Pulmonary artery endothelial cell (primary cell): ENCODE results near the gene PARD3. TPM values are rescaled to one million over a fixed set of nuclear protein-coding genes. Genes with fewer than 3 reads are reported as not detected.

Experiments
- DNase-seq: peaks from one replicate; pipeline ENCODE4 v3.0.0-alpha.2; 2011; ENCODE audit warnings: low read depth, low spot score
- total RNA-seq: library from RNA; depleted of rRNA; stranded (reverse); fragments of >200 nt; gene quantifications from 2 replicates; pipeline ENCODE4 v1.2.3, GENCODE V29; 2014

PARD3 gene
- total RNA-seq, 1 donor from 2014 or later, result 34.8 TPM

DNA sequence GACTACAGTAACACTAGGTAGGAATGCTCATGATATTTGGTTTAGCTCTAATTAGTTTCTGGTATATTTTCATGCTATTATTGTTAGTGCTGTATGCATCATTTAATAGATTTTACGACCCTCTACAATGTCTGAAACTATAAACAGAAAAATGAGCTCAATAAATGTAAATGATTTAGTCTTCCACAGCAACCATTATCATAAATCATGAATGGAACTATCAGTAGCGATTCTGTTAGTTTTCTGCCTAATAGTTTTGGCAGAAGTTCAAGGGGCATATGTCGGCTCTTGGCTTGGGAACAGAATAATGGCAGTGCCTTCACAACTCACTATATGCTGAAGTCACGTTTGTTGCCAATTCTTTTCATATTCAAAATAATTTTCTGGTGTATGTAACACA lies 494.8 kb downstream of the PARD3 start:
- no peak for DNase-seq

DNA sequence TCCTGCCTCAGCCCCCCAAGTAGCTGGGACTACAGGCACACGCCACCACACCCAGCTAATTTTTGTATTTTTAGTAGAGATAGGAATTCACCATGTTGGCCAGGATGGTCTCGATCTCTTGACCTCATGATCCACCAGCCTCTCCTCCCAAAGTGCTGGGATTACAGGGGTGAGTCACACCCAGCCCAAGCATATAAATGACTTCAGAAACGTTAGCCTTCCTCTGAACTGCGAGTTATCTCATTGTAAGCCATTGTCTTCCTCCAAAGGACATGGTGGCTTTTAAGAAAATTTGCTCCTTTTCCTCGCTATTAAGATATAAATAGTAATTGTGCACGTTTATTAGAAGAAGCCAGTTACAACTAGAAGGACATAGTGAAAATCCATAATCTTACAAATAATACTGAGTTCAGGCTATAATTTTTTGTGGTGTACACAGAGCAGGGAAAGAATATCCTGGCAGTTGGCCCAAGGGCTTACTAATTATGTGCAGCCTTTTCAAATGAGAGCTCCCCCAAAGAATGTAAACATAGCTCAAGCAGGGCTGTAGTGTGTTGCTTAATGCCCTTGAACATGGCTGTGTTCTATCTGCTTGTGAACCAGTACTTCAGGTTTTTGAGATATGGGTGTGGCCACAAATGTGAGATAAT lies 495.8 kb downstream of the PARD3 start:
- DNase-seq, result no peak

- DNase-seq, result no peak
These were observed 498.9 kb downstream of the PARD3 start for GRCh38 chr10:34316154-34316553.

DNA sequence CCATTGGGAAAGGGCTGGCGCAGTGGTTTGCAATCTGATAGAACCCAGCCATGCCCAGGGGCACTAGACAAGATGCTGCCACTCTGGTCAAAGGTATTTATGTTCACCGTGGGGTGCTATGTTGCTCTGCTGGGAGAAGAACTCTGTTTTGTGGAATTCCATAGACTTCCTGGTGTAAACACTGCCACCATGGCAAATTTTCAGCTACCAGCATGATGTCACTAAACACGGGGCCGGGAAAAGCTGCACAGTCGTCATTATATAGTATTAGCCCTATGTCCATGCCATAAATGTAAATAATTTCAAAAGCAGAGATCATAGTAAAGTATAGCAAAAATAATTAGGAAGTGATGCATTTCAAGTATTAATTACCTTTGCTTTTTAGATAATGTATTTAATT lies 500.6 kb downstream of the PARD3 start:
- no peak for DNase-seq

DNA sequence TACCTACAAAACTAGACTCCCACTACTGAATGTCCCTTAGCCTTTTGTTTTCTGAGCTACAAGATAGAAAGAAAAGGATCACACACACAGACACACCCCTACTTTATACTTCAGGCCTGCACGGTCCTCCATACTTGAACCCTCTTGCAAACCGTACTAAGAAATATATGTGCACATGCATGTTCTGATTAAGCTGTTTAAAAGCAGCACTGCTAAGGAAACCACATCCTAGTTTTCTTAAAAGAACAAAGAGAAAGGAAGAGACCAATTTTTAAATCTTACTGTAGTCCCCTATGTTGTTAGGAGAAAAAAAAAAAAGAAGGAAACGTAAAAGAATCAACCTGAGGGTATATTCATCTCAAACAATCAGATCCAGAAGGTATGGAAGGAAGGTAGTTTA lies 501.2 kb downstream of the PARD3 start:
- DNase-seq, result no peak

DNA sequence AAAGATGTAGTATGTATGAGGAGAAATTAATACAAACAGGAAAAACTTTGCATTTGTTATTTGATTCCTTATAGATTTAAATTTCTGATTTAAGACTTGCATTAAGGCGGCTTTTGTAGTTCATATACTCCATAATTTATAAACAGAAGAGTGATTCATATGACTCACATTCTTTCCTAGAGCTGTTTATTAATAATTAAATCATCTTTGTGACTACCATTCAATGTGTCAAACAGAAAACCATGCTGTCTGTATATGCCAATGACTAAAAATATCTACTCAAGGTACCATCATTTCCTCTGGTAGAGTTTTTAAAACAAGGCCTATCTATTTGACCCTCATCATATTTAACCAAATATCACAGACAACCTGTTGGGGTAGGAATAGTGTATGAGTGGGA lies 501.7 kb downstream of the PARD3 start:
- DNase-seq, result no peak

DNA sequence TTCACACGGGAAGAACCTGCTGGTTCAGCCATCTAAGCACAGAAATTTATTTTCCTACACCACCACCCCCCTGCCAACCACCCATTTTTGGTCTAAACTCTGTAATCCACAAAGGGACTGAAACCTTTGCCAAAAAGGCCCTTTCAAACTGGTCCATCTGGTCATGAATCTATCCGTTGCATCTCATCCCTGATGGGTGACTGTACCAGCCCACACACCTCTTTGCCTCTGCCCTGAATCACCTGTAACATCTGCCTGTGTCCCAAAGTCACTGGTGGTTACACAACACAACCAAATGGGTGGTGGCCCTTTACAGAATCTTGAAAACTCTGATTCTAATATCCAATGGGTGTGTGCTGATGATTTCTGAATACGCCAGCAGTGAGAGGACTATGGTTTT lies 503.4 kb downstream of the PARD3 start:
- no peak for DNase-seq

DNA sequence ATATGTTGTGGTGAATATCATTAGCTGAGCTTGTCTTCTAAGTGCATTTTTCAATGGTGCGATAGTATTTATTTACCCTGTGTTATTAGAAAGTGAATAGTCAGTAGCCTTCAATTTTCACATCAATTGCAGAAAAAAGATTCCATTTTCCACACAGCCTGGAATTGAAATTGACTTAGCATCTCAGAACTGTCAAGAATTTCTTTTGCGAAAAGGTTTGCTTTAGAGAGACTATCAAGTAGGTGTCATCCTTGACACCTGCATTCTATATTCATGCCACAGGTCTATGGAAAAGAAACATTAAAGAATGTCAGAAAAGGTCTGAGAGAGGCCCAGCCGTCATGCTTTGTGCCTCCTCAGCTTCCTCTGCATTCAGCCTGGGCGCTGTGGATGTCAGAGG lies 504.9 kb downstream of the PARD3 start:
- no peak for DNase-seq

DNA sequence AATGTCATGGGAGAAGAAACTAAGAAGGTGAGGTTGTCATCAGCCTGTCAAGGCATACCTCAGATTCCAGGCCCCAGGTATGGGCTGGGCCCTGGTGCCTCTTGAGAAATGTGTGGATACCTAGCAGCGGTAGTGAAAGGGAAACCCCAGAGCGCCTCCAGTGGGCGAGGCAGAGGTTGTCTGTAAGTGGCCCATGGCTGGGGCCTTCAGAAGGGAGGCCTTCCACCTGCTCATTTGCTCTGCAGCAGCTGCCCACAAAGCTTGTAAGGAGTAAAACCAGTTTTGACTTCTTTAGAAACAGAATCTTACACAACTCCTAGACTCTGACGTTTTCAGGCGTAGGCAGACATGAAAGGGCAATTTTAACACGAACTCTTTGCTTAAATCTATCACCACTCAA lies 509.9 kb downstream of the PARD3 start:
- DNase-seq, result no peak

DNA sequence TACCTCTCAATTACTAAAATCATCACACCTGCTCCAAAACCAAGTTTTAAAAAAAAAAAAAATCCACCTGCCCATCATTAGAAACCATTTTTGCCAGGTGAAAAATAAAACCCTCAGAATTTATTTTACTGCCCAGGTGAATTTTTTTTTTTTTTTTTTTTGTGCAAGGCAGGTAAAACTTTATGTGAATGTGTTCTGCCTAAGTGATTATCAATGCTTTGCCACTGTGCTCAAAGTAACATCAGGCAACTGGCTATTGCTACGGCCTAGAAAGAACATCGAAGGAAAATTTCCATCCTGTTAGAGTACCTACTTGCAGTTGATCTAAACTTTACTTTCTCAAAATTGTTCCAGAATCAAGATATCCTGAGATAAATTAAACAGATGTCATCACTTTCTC lies 512.1 kb downstream of the PARD3 start:
- no peak for DNase-seq

- peak; percentile 43 for DNase-seq
These were observed 515.9 kb downstream of the PARD3 start for GRCh38 chr10:34299105-34299611.

- no peak for DNase-seq
These were observed 516.7 kb downstream of the PARD3 start for GRCh38 chr10:34298346-34298818.

DNA sequence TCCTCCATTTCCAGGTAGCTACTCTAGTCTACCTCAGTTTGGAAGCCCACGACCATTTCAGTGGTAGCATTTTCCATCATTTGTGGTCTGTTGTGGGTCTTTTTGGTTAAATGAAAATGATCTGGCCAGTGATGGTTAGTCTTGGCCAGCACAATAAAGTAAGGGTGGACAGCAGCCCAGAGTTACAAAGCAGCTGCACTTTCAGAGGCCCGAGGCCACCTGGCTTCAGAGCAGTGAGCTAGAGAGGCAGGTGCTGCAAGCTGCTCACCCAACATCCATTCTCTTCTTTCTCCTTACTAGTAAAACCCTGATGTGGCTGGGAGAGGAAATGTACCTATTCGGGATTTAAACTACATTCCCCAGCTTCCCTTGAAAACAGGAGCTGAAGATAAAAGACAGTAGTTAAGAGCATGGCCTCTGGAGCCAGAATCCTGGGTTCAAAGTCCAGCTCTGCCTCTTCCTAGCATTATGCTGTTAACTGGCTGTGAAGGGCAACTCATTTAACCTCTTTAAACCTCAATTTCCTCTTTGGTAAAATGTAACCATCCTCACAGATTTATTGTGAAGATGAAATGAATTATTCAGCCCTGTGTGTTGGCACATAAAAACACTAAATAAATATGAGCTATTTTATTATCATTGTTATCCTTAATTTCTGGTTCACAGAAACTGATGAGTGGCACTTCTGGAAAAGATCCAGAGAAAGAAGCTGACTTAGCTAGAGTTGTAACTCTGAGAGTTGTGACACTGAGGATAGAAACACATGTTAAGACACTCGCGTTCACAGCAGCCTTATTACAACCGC lies 517.4 kb downstream of the PARD3 start:
- no peak for DNase-seq

- no peak for DNase-seq
These were observed 520.0 kb downstream of the PARD3 start for GRCh38 chr10:34295142-34295548.

DNA sequence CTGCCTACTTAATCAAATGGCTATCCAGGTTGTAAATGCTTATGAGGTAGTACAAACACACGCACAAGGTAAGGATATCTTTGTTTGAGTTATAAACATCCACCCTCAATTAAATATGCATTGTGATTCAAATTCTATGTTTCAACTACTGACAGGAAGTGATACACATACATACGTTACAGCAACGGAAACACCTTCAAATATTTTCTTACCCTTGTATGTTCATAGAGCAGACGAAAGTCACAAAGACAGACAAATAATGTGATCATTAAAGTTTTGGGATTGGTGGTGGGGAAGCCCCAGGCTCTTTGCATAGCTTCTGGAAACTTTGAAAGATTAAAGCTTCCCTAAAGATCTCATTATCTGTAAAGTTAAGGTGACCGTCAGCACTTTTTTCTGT lies 521.0 kb downstream of the PARD3 start:
- DNase-seq, result no peak

DNA sequence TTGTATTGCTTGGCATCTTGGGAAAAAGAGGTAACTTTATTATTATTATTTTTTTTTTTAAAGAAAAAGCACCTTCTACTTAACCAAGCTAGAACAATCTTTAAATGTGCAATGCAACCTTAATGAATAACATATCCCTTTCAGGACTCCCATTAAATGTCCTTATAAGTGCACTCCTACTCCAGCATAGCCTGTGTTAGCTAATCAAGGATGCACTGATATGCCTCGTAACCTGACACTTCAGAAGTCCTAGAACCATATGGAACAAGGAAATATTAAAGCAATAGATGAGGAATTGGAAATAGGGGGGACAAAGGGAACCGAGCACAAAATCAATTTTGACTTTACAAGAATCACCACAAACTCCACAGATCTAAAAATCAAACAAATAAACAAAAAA lies 522.4 kb downstream of the PARD3 start:
- no peak for DNase-seq

GRCh38 chr10:34292194-34292565 lies 522.9 kb downstream of the PARD3 start:
- DNase-seq, result no peak

DNA sequence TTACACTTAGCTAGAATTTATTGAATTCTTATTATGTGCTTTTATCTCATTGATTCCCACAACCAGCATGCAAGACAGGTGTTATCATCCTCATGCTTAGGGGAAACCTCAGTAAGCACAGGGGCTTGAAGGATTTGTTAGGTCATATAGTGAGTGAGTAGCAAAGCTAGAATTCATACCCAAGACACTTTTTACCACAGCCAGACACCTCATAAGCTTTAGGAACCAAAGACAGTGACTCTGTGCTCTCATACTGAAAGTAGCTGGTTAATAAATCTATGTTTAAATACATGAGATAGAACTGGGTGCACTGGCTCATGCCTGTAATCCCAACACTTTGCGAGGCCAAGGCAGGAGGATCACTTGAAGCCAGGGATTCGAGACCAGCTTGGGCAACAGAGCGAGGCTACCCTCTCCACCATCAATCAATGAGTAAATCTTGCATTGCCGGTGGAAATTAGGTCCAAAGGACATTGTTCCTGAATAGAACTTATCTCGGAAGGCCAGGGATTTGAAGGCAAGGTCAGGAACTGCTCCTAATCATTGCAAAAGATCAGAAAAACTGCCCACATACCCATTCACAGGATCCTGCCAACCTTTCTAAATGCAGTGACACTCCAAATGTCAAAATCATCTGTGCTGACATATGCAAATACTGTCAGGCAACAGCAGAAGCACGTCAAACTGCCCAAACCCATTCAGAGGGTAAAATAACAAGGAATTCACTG lies 523.5 kb downstream of the PARD3 start:
- no peak for DNase-seq

DNA sequence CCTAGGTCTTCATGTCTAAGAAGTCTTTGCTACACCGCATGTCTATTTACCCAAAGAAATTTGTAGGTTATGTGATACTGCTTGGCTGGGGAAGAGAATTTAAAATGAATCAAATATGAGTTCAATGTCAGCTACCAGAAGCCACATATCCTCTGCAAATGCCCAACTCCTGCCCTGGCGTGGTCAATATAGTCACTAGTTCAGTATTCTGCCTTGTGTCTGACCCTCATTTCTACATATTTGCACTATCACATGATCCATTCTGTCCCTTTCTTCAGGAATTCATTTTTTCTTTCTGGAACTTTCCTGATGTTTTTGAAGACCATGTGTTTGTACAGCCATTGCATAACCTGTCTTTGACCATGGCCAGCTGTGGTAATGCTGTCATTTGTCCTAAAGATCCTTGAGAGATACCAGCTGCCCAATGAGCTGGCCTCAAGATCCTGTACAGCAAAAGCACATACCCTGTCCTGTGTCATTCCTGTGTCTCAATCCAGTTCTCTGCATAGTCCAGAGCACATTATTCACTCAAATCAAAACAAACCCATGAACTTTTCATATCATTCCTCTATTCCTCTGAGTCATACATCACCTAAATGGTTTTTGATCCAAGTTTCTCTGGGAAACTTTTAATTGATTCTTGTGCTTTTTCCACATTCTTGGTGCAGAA lies 524.5 kb downstream of the PARD3 start:
- peak; percentile 7 for DNase-seq

DNA sequence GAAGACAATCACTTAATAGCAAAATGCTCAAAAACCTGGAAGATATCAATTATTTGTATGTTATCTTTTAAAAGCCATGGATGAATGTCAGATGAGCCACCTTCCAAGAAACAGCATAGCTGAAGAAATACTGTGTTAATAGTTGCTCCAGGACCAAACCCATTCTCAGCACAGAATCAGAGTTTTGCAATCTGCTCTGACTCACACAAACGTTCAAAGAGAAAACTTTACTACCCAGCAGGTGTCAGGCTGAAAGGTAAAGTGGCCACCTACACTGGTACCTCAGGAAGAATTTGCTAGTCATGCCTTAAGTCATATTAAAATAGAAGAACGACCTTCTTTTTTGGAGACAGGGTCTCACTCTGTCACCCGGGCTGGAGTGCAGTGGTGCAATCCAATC lies 526.5 kb downstream of the PARD3 start:
- no peak for DNase-seq

DNA sequence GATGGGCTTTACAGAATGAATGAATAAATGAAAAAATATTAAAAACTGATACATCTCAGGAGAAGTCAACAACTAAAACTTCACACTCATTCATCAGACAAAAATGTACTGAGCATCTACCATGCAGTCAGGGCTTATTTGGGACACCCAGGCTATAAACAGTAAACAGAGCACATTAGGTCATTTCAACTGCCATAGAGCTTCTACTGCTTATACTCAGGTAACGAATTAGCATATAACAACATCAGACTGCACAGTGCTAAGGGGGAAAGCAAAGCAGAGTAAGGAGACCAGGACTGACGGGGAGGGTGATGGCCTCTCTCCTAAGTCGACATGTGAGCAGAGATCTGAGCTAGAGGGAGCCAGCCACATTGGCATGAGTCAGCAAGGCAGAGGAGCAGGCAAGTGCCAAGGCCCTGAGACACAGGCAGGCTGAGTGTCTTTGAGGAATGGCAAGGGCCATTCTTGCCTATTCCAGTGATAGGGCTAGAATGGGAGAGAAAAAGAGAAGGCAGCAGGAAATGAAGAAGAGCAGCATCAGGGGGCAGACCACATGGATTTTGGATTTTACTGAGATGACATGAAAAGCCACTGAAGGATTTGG lies 528.9 kb downstream of the PARD3 start:
- no peak for DNase-seq
